Natural killer cell (primary cell): ENCODE measurements around the gene ABAT. TPM values are rescaled to one million over a fixed set of nuclear protein-coding genes. Genes with fewer than 3 reads are reported as not detected.
"Not testable (repeated sequence)": the region's sequence is repeated elsewhere in the genome, so short reads cannot be mapped to it uniquely, and the experiment has no call there.

Experiments
- ATAC-seq, 3 donors: fragments of 150-1000 bp in 2 of 3; fragments of 200-7000 bp in 1 of 3; cut with Tn5 transposase; 1 replicate in 1 of 3; 2 replicates in 2 of 3; pipeline ENCODE4 v1.10.0; 2021; ENCODE audit warnings: mild to moderate bottlenecking in 2 of 3, moderate library complexity in 2 of 3
- DNase-seq, 2 donors: peaks; one replicate each; pipeline versions ENCODE4 v3.0.0 to v3.0.0-alpha.2; 2013 to 2021; ENCODE audit warnings: mixed read lengths in 1 of 2
- H3K27ac ChIP-seq: one replicate; pipeline ENCODE4 v1.5.1; 2013; ENCODE audit warnings: mild to moderate bottlenecking, low read length
- H3K27me3 ChIP-seq: one replicate; pipeline ENCODE4 v1.6.1; 2013; ENCODE audit warnings: low read length; ENCODE audit not compliant: control insufficient read depth, insufficient read depth
- H3K36me3 ChIP-seq: one replicate; pipeline ENCODE4 v1.6.1; 2013; ENCODE audit warnings: low read length; ENCODE audit not compliant: control insufficient read depth, insufficient read depth
- H3K4me1 ChIP-seq: one replicate; pipeline ENCODE4 v1.6.1; 2013; ENCODE audit warnings: low read length; ENCODE audit not compliant: control insufficient read depth, insufficient read depth
- H3K4me3 ChIP-seq: one replicate; pipeline ENCODE4 v1.5.1; 2013; ENCODE audit warnings: low read length
- H3K9me3 ChIP-seq: one replicate; pipeline ENCODE4 v1.6.1; 2013; ENCODE audit warnings: low read length; ENCODE audit not compliant: control insufficient read depth, insufficient read depth
- H3K27ac Mint-ChIP-seq, 2 donors: one replicate each; pipeline ENCODE4 v1.8.0; 2022; ENCODE audit warnings: mild to moderate bottlenecking in 2 of 2, mixed read lengths in 2 of 2, moderate library complexity in 1 of 2
- H3K27me3 Mint-ChIP-seq, 2 donors: one replicate each; pipeline ENCODE4 v1.8.0; 2022; ENCODE audit warnings: low read depth in 2 of 2, mixed read lengths in 2 of 2
- H3K36me3 Mint-ChIP-seq: one replicate; pipeline ENCODE4 v1.8.0; 2022; ENCODE audit warnings: mixed read lengths
- H3K4me1 Mint-ChIP-seq, 2 donors: one replicate each; pipeline ENCODE4 v1.8.0; 2022; ENCODE audit warnings: mixed read lengths in 2 of 2
- H3K4me3 Mint-ChIP-seq: one replicate; pipeline ENCODE4 v1.8.0; 2022; ENCODE audit warnings: mild to moderate bottlenecking, moderate library complexity, mixed read lengths
- H3K9me3 Mint-ChIP-seq, 2 donors: one replicate each; pipeline ENCODE4 v1.8.0; 2022; ENCODE audit warnings: mixed read lengths in 2 of 2
- WGBS: methylation state at CpG from one replicate; pipeline ENCODE4 v1.1.7; 2013; ENCODE audit warnings: missing lambda C conversion rate; ENCODE audit not compliant: insufficient coverage; 5-methylcytosine and 5-hydroxymethylcytosine counted together
- intact Hi-C: fragments of 100-400 bp; cut with micrococcal nuclease; formaldehyde crosslinking; loops from one replicate; pipeline ENCODE4 v1.14.2; 2022
- total RNA-seq, 4 donors: library from RNA; stranded (reverse); fragments of 120-200 nt in 1 of 4; gene quantifications; one replicate each; pipeline versions ENCODE4 v1.2.3 to v1.2.4, GENCODE V29; 2013 to 2022
- TF ChIP-seq, protein P1 (sequence below): fragments of 200-600 bp; IDR thresholded peaks from one replicate; pipeline ENCODE4 v1.8.0; 2022; ENCODE audit warnings: antibody characterized with exemption

Gene ABAT
- total RNA-seq, 3 donors from 2014 or later (not counting 1 experiment from before 2014, with no cell fraction given): 11.0 to 13.4 (median 11.3) TPM

DNA sequence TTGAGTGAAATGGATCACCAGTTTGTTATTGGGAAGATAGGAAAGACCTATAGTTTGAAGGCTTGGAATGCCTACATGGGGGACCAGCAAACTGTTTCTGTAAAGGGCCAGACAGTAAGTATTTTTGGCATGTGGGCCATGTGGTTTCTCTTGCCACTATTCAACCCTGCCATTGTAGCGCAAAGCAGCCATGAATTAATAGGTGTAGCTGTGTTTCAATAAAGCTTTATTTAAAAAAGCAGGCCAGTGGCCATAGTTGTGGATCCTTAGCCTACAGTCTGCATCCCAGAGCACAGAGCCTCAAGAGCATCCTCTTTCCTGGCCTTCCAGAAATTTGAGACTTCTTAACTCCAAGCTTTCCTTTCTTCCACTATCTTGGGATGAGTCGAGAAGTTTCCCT is 29.3 kb downstream of the ABAT start:
- no peaks in the 10 kb centered on the region for H3K9me3 ChIP-seq
- Mint-ChIP-seq H3K27ac (no peak overlapping the region), H3K4me1 (peaks cover 0 to 10% of the 10 kb centered on the region in 2 donors), H3K9me3 (no peaks in the 10 kb centered on the region), H3K27me3 (no peaks in the 10 kb centered on the region), H3K4me3 (no peak overlapping the region), H3K36me3 (no peaks in the 10 kb centered on the region)
- ATAC-seq (no peak), DNase-seq (no peak)
- no peak overlapping the region for H3K27ac ChIP-seq
- no peaks in the 10 kb centered on the region for H3K27me3 ChIP-seq
- TF ChIP-seq, protein P1, sequence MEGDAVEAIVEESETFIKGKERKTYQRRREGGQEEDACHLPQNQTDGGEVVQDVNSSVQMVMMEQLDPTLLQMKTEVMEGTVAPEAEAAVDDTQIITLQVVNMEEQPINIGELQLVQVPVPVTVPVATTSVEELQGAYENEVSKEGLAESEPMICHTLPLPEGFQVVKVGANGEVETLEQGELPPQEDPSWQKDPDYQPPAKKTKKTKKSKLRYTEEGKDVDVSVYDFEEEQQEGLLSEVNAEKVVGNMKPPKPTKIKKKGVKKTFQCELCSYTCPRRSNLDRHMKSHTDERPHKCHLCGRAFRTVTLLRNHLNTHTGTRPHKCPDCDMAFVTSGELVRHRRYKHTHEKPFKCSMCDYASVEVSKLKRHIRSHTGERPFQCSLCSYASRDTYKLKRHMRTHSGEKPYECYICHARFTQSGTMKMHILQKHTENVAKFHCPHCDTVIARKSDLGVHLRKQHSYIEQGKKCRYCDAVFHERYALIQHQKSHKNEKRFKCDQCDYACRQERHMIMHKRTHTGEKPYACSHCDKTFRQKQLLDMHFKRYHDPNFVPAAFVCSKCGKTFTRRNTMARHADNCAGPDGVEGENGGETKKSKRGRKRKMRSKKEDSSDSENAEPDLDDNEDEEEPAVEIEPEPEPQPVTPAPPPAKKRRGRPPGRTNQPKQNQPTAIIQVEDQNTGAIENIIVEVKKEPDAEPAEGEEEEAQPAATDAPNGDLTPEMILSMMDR: no peak
- 100% methylated on average over 2 of the region's 2 CpGs for WGBS
- no peaks in the 10 kb centered on the region for H3K36me3 ChIP-seq
- intact Hi-C loops: no loop called here
- no peak overlapping the region for H3K4me3 ChIP-seq
- H3K4me1 ChIP-seq: no peaks in the 10 kb centered on the region

DNA sequence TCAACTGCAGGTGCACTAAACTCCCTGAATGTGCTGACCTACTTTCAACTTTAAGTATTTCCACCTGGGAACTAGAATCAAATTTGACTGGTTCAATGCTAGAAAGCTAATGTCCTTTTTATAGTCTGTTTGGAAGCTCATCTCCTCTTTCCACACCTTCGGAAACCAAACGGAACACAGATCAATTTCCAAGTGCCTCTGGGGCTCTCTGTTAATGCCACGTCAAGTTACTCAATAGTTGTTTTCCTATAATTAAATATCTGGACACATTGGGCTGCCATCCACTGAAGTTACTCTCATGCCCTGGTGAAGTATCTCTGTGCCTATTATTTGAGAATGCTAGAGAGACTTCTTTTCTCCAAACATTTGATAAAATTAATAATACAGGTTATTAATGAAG is 29.7 kb downstream of the ABAT start:
- no peak for ATAC-seq
- H3K4me1 ChIP-seq: no peaks in the 10 kb centered on the region
- intact Hi-C loops: no loop called here
- H3K27me3 Mint-ChIP-seq: no peaks in the 10 kb centered on the region
- peaks cover 0 to 10% of the 10 kb centered on the region in 2 donors for H3K4me1 Mint-ChIP-seq
- H3K27me3 ChIP-seq: no peaks in the 10 kb centered on the region
- H3K27ac ChIP-seq: no peak overlapping the region
- no peak overlapping the region for H3K4me3 ChIP-seq
- H3K36me3 ChIP-seq: no peaks in the 10 kb centered on the region
- no peaks in the 10 kb centered on the region for H3K9me3 ChIP-seq
- TF ChIP-seq, protein P1: no peak
- DNase-seq: no peak
- no peak overlapping the region for H3K27ac Mint-ChIP-seq
- WGBS: 100% methylated on average over 3 of the region's 3 CpGs
- no peaks in the 10 kb centered on the region for H3K36me3 Mint-ChIP-seq
- no peaks in the 10 kb centered on the region for H3K9me3 Mint-ChIP-seq
- no peak overlapping the region for H3K4me3 Mint-ChIP-seq

DNA sequence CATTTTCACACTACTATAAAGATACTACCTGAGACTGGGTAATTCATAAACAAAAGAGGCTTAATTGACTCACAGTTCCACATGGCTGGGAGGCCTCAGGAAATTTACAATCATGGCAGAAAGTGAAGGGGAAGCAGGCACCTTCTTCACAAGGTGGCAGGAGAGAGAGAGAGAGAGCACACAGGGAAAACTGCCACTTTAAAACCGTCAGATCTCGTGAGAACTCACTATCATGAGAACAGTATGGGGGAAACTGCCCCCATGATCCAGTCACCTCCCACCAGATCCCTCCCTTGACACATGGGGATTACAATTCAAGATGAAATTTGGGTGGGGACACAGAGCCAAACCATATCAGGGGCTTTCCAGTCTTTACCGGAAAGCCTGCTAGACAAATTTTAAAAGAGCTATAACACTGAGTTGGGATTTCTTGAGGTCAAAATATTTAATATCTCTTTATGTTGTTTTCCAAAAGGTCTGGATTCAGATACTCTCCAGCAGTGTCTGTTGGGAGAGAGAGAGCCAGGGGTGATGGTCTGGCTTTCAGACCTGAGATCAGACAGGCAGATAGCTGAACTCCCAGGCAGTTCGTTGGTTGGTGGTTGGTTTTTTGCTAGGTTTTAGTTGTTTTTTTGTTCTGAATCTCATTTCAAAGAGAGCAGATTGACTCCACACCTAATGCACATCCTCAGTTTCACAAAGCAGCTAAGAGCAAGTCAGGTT is 30.8 kb downstream of the ABAT start:
- H3K27me3 Mint-ChIP-seq, H3K9me3 ChIP-seq, ATAC-seq, H3K9me3 Mint-ChIP-seq, H3K36me3 ChIP-seq, H3K4me3 Mint-ChIP-seq, H3K27ac Mint-ChIP-seq, DNase-seq, H3K36me3 Mint-ChIP-seq, H3K27me3 ChIP-seq, H3K4me3 ChIP-seq, H3K27ac ChIP-seq, intact Hi-C loops, H3K4me1 ChIP-seq: not testable (repeated sequence)
- WGBS: 58% methylated on average over 4 of the region's 4 CpGs
- peaks cover 1 to 10% of the 10 kb centered on the region in 2 donors for H3K4me1 Mint-ChIP-seq

DNA sequence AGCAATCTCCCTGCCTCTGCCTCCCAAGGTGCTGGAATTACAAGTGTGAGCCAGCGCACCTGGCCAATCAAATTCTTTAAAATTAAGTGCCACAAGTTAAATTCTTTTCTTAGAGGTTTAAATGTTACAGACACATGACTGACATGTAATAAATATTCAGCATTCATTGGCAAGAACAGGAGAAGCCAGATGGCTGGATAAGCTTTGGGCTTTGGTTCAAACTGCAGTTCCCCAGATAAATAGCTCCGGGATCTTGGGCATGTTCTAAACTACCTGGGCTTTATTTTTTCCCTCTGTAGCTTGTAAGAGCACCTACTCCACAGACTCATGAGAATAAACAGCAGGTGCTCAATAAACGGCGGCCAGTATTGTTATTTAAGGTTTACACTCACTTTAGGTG is 34.1 kb downstream of the ABAT start:
- Mint-ChIP-seq H3K36me3 (no peaks in the 10 kb centered on the region), H3K27ac (no peak overlapping the region), H3K27me3 (no peaks in the 10 kb centered on the region), H3K9me3 (peaks cover 0 to 3% of the 10 kb centered on the region in 2 donors), H3K4me3 (no peak overlapping the region), H3K4me1 (peaks cover 11 to 13% of the 10 kb centered on the region in 2 donors)
- no peak for ATAC-seq
- Histone ChIP-seq H3K27ac (no peak overlapping the region), H3K9me3 (no peaks in the 10 kb centered on the region), H3K27me3 (no peaks in the 10 kb centered on the region), H3K4me3 (no peak overlapping the region), H3K36me3 (no peaks in the 10 kb centered on the region), H3K4me1 (no peaks in the 10 kb centered on the region)
- TF ChIP-seq, protein P1: no peak
- WGBS: 95% methylated on average over 4 of the region's 4 CpGs
- DNase-seq: no peak
- intact Hi-C loops: no loop called here
